Small intestine (tissue), 7 donors: ENCODE data around the gene TRDMT1. TPM values are rescaled to one million over a fixed set of nuclear protein-coding genes. Genes with fewer than 3 reads are reported as not detected.
"Not testable (repeated sequence)": the region's sequence is repeated elsewhere in the genome, so short reads cannot be mapped to it uniquely, and the experiment has no call there.

Experiments used
- DNase-seq, 2 donors: peaks; one replicate each; pipeline versions ENCODE4 v3.0.0 to v3.0.0-alpha.2; 2013
- FAIRE-seq: peaks from 2 replicates; lab custom pipeline; 2012; peaks lifted over from hg19 to GRCh38; lab: Jason Lieb, UNC
- H3K27ac ChIP-seq, 3 donors: one replicate each; pipeline ENCODE4 v1.5.1; 2013; ENCODE audit warnings: low read length in 2 of 3, mild to moderate bottlenecking in 2 of 3, control low read depth in 1 of 3, inconsistent platforms in 1 of 3, low read depth in 1 of 3, moderate library complexity in 1 of 3
- H3K27me3 ChIP-seq, 3 donors: one replicate each; pipeline ENCODE4 v1.6.1; 2013; ENCODE audit warnings: low read length in 3 of 3, inconsistent platforms in 1 of 3; ENCODE audit not compliant: control insufficient read depth in 3 of 3, insufficient read depth in 3 of 3
- H3K36me3 ChIP-seq, 3 donors: one replicate each; pipeline ENCODE4 v1.6.1; 2013; ENCODE audit warnings: low read length in 3 of 3, inconsistent platforms in 1 of 3, low read depth in 1 of 3, mild to moderate bottlenecking in 1 of 3, moderate library complexity in 1 of 3; ENCODE audit not compliant: control insufficient read depth in 3 of 3, insufficient read depth in 2 of 3
- H3K4me1 ChIP-seq, 3 donors: one replicate each; pipeline ENCODE4 v1.6.1; 2013; ENCODE audit warnings: low read length in 2 of 3, inconsistent platforms in 1 of 3, low read depth in 1 of 3, mild to moderate bottlenecking in 1 of 3, moderate library complexity in 1 of 3; ENCODE audit not compliant: control insufficient read depth in 3 of 3, insufficient read depth in 2 of 3
- H3K4me3 ChIP-seq, 3 donors: one replicate each; pipeline ENCODE4 v1.5.1; 2013; ENCODE audit warnings: low read length in 3 of 3, control low read depth in 1 of 3, inconsistent platforms in 1 of 3, low read depth in 1 of 3, mild to moderate bottlenecking in 1 of 3, moderate library complexity in 1 of 3
- H3K9me3 ChIP-seq, 2 donors: one replicate each; pipeline ENCODE4 v1.6.1; 2013; ENCODE audit warnings: low read depth in 1 of 2, low read length in 1 of 2; ENCODE audit not compliant: control insufficient read depth in 2 of 2, insufficient read depth in 1 of 2
- WGBS, 3 donors: extraction: QIAGEN DNeasy Blood & Tissue Kit; methylation state at CpG; one replicate each; pipeline ENCODE4 v1.1.7; 2013; 5-methylcytosine and 5-hydroxymethylcytosine counted together
- polyA plus RNA-seq, 4 donors: library from polyadenylated mRNA; stranded (reverse) in 3 of 4; unstranded in 1 of 4; fragments of 200-250 nt in 3 of 4; fragments of 120-200 nt in 1 of 4; gene quantifications; one replicate each; pipeline versions ENCODE4 v1.2.1 to v1.2.3, GENCODE V29; 2013
- donor health status: healthy with polysubstance abuse.
- donor health status: control.
- donor health status: control.
- donor health status: Bipolar disorder and iron deficiency.
- donor health status: healthy.

The TRDMT1 gene
- polyA plus RNA-seq, 4 donors, result 1.4 to 6.0 (median 1.9) TPM

GRCh38 chr10:17123961-17124360, 77.5 kb downstream of the TRDMT1 start:
- H3K9me3 ChIP-seq, result no peaks in the 10 kb centered on the region
- no peak overlapping the region for H3K4me3 ChIP-seq
- FAIRE-seq (no peak), DNase-seq (peak in 1 of 2 donors; percentile 64)
- H3K4me1 ChIP-seq, result peaks cover 0 to 42% (median 2%) of the 10 kb centered on the region in 3 donors
- 46 to 75% (median 67%) methylated on average over 3 of the region's 3 CpGs for WGBS, 3 donors
- no peaks in the 10 kb centered on the region for H3K27me3 ChIP-seq
- H3K36me3 ChIP-seq, result peaks cover 0 to 10% (median 0%) of the 10 kb centered on the region in 3 donors
- H3K27ac ChIP-seq, result peak overlapping the region in 1 of 3 donors; percentile 14

- FAIRE-seq (no peak), DNase-seq (peak; percentile 34 to 62)
- H3K4me3 ChIP-seq, result no peak overlapping the region
- peaks cover 0 to 12% (median 0%) of the 10 kb centered on the region in 3 donors for H3K36me3 ChIP-seq
- peak overlapping the region in 1 of 3 donors; percentile 69 for H3K27ac ChIP-seq
- peaks cover 0 to 48% (median 2%) of the 10 kb centered on the region in 3 donors for H3K4me1 ChIP-seq
- 36 to 64% (median 44%) methylated on average over 5 of the region's 5 CpGs for whole genome bisulfite sequencing, 3 donors
- no peaks in the 10 kb centered on the region for H3K27me3 ChIP-seq
- H3K9me3 ChIP-seq, result no peaks in the 10 kb centered on the region
Observed at GRCh38 chr10:17122726-17123661, 78.5 kb downstream of the TRDMT1 start.

- Histone ChIP-seq H3K27ac (peak overlapping the region in 1 of 3 donors; percentile 69), H3K9me3 (no peaks in the 10 kb centered on the region), H3K36me3 (peaks cover 0 to 12% (median 0%) of the 10 kb centered on the region in 3 donors), H3K27me3 (no peaks in the 10 kb centered on the region), H3K4me3 (no peak overlapping the region), H3K4me1 (peaks cover 0 to 57% (median 2%) of the 10 kb centered on the region in 3 donors)
- WGBS, 3 donors, result 86 to 93% (median 87%) methylated on average over 2 of the region's 2 CpGs
- DNase-seq (no peak), FAIRE-seq (no peak)
Observed at GRCh38 chr10:17122052-17122451, 79.4 kb downstream of the TRDMT1 start.

GRCh38 chr10:17120694-17121093, 80.8 kb downstream of the TRDMT1 start:
- peaks cover 0 to 64% (median 3%) of the 10 kb centered on the region in 3 donors for H3K4me1 ChIP-seq
- DNase-seq (peak; percentile 32 to 55), FAIRE-seq (no peak)
- WGBS, 3 donors, result 30 to 59% (median 49%) methylated on average over 3 of the region's 3 CpGs
- peaks cover 0 to 14% (median 0%) of the 10 kb centered on the region in 3 donors for H3K36me3 ChIP-seq
- H3K4me3 ChIP-seq, result no peak overlapping the region
- H3K9me3 ChIP-seq, result no peaks in the 10 kb centered on the region
- no peaks in the 10 kb centered on the region for H3K27me3 ChIP-seq
- peak overlapping the region in 1 of 3 donors; percentile 50 for H3K27ac ChIP-seq

GRCh38 chr10:17119845-17120244, 81.6 kb downstream of the TRDMT1 start:
- DNase-seq (peak in 1 of 2 donors; percentile 38), FAIRE-seq (no peak)
- Histone ChIP-seq H3K36me3 (peaks cover 0 to 17% (median 0%) of the 10 kb centered on the region in 3 donors), H3K9me3 (no peaks in the 10 kb centered on the region), H3K4me1 (peaks cover 0 to 70% (median 6%) of the 10 kb centered on the region in 3 donors), H3K27ac (peak overlapping the region in 1 of 3 donors; percentile 50), H3K4me3 (no peak overlapping the region), H3K27me3 (no peaks in the 10 kb centered on the region)
- 35 to 63% (median 40%) methylated on average over 3 of the region's 3 CpGs for whole genome bisulfite sequencing, 3 donors

GRCh38 chr10:17116193-17116592, 85.3 kb downstream of the TRDMT1 start:
- FAIRE-seq (no peak), DNase-seq (no peak)
- Histone ChIP-seq H3K9me3 (no peaks in the 10 kb centered on the region), H3K4me3 (no peak overlapping the region), H3K27me3 (no peaks in the 10 kb centered on the region), H3K4me1 (peaks cover 0 to 50% (median 4%) of the 10 kb centered on the region in 3 donors), H3K36me3 (peaks cover 0 to 21% (median 0%) of the 10 kb centered on the region in 3 donors), H3K27ac (peak overlapping the region in 1 of 3 donors; percentile 16)
- WGBS, 3 donors, result 73 to 81% (median 77%) methylated on average over 5 of the region's 5 CpGs

GRCh38 chr10:17115683-17116082, 85.8 kb downstream of the TRDMT1 start:
- FAIRE-seq (no peak), DNase-seq (peak; percentile 62 to 79)
- Histone ChIP-seq H3K27ac (peak overlapping the region in 1 of 3 donors; percentile 47), H3K27me3 (no peaks in the 10 kb centered on the region), H3K9me3 (no peaks in the 10 kb centered on the region), H3K4me1 (peaks cover 0 to 47% (median 4%) of the 10 kb centered on the region in 3 donors), H3K4me3 (no peak overlapping the region), H3K36me3 (peaks cover 0 to 23% (median 0%) of the 10 kb centered on the region in 3 donors)
- 29 to 62% (median 48%) methylated on average over 5 of the region's 5 CpGs for WGBS, 3 donors

- WGBS, 3 donors, result 83 to 90% (median 89%) methylated on average over 13 of the region's 13 CpGs
- peak in 1 of 2 donors; percentile 42 for DNase-seq
- H3K4me3 ChIP-seq, FAIRE-seq, H3K9me3 ChIP-seq, H3K27me3 ChIP-seq: not testable (repeated sequence)
- Histone ChIP-seq H3K36me3 (peaks cover 0 to 27% (median 0%) of the 10 kb centered on the region in 3 donors), H3K27ac (peak overlapping the region in 1 of 3 donors; percentile 47), H3K4me1 (peaks cover 0 to 41% (median 4%) of the 10 kb centered on the region in 3 donors)
Observed at GRCh38 chr10:17114878-17115444, 86.5 kb downstream of the TRDMT1 start.
